ELR (cell line): ENCODE measurements around the gene ZNF184.

Experiments
- DNase-seq: peaks from one replicate; pipeline ENCODE4 v3.0.0-alpha.2; 2015; ENCODE audit warnings: low read depth

ZNF184 gene

DNA sequence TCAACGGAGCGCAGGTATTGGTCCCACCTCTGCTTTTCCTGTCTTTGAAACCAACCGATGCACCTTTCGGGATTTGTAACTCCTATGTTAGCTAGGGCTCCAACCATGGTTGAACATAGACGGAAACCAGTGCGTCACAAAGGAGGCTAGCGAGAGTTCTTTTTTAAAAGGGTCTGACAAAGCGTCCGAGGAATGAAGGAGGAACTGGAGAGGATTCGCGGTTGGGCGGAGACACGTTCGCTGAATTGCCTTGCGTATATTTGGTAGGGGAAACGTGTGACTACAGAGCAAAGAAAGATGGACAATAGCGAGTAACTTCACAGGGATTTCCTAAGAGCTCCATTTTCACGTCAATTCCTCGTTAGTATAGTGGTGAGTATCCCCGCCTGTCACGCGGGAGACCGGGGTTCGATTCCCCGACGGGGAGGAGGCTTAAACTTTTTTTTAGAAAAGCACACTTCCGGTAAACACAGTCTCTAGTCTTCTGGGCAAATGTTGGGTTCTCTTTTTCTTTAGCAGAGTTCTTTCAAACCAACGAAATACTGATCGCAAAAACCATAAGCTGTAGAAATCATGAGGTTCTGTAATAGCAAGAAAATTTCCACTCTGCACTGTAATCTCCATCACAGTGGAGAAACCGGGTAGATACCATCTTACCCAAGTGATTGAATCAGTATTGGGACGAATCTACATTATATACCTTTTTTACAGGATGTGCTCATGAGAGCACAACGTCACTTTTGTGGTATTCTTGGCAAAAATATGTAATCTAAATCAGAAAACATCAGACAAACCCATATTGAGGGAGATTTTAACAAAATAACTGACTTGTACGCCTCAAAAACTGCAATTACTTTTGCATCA, 6.6 kb upstream of the ZNF184 start:
- peak; percentile 95 for DNase-seq

- peak; percentile 95 for DNase-seq
Measured at GRCh38 chr6:27478706-27479318, 5.9 kb upstream of the ZNF184 start.

- peak; percentile 39 for DNase-seq
Measured at GRCh38 chr6:27478141-27478705, 5.3 kb upstream of the ZNF184 start.

DNA sequence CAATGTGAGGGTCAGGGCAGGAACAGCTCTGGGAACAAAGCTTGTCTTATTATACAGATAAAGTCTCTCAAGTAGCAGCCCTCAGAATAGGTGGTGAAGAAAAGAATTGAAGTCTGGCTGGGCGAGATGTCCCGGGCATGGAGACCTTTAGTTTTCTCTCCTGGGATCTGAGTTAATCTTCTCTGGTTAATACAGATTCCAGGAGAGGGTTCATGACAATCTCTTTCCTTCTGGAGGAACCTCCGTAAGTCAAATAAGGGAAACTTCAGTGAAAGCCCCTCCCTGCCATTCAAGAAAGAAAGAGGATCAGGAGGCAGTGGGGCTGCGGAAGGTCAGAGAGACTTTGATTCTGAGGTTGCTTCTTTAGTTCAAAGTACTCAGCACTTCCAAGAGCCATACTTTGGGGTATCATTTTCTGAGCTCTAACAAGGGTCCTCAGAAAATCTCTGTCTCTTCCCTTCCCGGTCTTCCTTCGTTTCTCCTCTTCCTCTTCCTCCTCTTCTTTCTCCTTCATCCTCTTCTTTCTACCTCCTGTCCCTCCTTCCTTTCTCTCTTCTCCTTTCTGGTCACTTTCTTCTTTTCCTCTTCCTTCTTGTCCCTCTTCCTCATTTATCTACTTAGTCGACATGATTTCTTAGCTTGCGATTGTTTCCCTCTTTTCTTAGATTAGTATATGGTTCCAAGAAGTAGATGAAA, 4.6 kb upstream of the ZNF184 start:
- DNase-seq, result no peak

DNA sequence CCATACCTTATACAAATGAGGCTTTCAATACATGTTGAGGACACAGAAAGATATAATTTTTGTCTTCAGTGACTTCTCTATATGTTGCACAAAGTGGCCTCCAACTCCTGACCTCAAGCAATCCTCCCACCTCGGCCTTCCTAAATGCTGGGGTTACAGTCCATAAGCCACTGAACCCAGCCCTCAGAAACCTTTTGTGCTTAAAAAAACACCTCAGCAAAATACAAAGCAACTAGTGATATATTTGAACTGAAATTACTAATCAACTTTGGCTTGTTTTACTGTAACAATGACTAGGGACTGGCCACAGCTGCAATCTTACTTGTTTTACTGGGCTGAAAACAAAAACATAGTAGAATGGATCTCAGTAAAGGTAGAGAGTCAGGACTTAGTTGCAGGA, 3.2 kb upstream of the ZNF184 start:
- DNase-seq, result no peak

DNA sequence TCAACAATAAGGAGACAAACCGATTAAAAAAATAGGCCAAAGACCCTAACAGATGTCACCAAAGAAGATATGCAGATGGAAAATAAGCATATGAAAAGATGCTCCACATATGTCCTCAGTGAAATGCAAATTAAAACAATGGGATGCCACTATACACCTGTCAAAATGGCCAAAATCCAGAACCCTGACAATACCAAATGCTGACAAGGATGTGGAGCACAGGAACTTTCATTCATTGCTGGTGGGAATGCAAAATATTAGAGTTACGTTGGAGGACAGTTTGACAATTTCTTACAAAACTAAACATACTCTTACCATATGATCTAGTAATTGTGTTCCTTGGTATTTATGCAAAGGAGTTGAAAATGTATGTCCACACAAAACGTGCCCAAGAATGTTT, 1.8 kb upstream of the ZNF184 start:
- DNase-seq, result no peak

- DNase-seq, result no peak
Measured at GRCh38 chr6:27474172-27474465, 1.2 kb upstream of the ZNF184 start.

DNA sequence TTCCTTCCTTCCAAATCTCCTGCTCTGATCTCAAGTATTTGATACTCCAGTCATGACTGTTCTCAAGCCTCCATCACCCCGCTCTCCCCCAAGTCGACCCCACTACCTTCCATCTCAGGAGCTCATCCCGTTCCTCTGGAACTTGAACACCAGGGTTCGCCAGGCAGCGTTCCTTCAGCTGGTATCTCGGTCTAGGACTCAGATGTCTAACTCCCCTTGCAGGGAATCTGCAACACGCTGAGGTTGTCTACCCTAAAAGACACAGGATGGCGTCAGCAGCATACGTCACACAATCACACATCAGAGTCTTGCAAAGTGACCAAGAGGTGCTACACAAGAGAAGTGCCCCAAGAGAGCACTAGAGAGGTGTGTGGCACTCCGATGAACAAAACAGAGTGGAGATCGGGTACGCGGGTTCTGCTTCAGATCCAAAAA, 706 bp downstream of the ZNF184 start:
- DNase-seq, result peak; percentile 78

- no peak for DNase-seq
Measured at GRCh38 chr6:27471365-27472115, 1.4 kb downstream of the ZNF184 start.

DNA sequence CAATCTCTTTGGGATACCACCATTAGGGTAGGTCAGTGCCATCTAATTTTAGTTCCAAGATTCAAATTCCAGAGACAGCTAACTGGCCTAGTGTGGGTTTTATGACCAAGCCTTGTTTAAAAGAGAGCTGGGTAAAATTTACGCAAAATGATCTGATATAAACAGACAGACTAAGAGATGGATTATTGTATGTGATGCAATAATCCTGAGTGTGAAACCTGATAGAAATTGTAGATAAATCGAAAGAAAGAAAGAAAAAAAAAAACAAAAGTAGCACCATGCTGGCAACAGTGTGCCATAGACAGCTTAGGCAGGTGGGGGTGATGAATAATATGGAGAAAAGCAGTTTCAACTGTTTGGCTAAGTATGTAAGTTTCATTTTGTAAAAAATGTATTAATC, 2.9 kb downstream of the ZNF184 start:
- no peak for DNase-seq

GRCh38 chr6:27468334-27468733, 4.6 kb downstream of the ZNF184 start:
- DNase-seq, result peak; percentile 62

GRCh38 chr6:27452496-27452897, 20.4 kb downstream of the ZNF184 start:
- peak; percentile 29 for DNase-seq

DNA sequence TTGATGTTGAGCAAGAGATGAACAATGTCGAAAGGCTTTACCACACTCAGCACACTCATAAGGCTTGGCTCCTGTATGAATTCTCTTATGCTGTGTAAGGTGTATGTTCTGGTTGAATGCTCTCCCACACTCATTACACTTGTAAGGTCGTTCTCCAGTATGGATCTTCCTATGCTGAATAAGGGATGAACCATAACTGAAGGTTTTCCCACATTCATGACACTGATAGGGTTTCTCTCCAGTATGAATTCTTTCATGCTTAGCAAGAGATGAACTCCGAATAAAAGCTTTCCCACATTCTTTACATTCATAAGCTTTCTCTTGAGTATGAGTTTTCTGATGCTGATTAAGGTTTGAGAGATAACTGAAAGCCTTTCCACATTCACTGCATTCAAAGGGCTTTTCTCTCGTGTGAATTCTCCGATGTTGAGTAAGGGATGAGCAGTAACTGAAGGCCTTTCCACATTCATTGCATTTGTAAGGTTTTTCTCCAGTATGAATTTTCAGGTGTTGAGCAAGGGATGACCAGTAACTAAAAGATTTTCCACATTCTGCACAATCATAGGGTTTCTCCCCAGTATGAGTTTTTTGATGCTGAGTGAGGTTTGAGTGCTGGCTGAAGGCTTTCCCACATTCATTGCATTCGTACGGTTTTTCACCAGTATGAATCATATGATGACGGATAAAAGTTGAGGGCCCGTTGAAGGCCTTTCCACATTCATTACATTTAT, 21.1 kb downstream of the ZNF184 start:
- no peak for DNase-seq

DNA sequence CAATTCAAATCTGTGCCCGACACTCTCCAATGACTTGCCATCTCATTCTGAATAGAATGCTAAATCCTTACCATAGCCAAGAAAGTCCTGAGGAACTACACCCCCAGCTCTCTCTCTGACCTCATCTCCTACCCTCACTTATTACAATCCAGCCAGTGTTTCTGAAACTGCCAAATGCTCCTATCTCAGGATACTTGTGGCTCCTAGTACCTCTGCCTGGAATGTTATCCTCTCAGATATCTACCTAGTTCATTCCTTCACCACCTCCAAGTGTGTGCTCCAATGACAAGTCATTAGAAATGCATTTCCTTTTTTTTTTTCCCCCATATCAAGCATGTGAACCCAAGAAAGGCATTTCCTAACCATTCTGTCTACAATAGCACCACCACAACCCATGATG, 24.4 kb downstream of the ZNF184 start:
- DNase-seq, result no peak

DNA sequence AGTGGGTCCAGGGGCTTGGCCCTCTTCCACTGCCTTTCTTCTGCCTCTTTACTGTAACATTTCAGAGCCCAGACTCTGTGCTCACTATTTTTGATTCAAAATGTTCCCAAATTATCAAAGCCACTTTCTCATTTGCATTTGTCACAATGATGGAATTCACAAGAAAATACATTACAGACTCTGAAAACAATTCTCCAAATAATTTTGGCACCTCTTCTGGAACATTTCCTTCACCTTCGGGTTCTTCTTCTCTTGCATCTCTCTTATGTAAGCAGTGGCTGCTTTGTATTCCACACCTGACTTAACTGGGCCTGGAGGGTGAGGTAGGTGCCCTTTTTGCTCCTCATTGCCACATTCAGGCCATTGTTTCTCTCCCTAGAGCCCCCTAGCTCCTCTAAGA, 30.0 kb downstream of the ZNF184 start:
- no peak for DNase-seq

DNA sequence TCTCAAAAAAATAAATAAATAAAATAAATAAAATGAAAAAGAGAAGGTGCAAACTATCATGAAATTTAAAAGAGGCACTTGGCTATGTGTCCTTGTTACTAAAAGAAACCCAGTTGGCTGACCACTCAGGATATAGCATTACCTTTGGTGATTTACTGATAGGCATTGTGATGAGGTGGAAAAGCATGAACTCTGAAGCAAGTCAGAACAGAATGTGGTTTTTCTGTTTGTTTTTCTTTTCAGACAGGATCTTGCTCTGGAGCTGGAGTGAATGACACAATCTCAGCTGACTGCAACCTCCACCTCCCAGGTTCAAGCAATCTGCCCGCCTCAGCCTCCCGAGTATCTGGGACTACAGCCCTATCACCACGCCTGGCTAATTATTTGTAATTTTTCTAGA, 31.9 kb downstream of the ZNF184 start:
- peak; percentile 1 for DNase-seq

- DNase-seq, result no peak
Measured at GRCh38 chr6:27439371-27439770, 33.5 kb downstream of the ZNF184 start.

DNA sequence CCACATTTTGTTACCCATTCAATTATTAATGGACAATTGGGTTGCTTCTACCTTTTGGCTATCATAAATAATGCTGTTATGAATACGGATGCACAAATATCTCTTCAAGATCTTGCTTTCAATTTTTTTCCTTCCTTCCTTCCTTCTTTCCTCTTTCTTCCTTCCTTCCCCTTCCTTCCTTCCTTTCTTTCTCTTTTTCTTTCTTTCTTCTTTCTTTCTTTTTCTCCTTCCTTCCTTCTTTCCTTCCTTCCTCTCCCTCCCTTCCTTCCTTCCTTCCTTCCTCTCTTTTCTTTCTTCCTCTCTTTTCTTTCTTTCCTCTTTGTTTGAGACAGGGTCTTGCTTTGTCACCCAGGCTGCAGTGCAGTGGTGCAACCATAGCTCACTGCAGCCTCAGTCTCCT, 39.2 kb downstream of the ZNF184 start:
- DNase-seq, result no peak

GRCh38 chr6:27428966-27429365, 43.9 kb downstream of the ZNF184 start:
- DNase-seq, result no peak

- no peak for DNase-seq
Measured at GRCh38 chr6:27428502-27428901, 44.4 kb downstream of the ZNF184 start.

DNA sequence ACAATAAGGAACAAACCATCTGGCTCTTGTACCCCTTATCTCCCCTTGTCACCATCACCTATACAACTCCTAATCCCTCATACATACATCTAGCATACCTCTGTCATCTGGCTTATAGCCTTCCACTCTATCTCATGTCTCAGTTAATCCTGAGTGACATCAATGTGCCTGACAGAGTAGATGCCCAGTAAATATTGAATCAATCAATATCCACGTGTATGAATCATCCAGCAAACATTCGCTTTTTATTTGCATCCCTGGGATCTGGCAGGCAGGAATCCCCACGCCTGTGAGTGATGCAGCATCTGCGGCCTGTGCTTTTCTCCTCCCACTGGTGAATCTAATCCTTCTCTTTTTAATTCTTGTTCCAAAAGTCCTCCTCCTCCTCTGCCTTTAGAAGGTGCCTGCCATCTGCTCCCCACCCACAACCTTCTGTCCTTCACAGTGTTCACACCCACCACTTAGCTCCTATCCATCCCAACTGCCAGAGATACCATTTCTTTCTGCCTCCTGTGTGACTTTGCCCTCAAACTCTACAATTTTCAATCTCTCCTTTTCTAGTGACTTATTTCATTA, 46.8 kb downstream of the ZNF184 start:
- no peak for DNase-seq
